Stimulated activated CD8-positive, alpha-beta memory T cell treated with anti-CD3 and anti-CD28 coated beads, Interleukin-15, amount 100 ng/mL, for 1 hour (primary cell): ENCODE measurements around the gene SLC2A14.
"Not testable (repeated sequence)": the region's sequence is repeated elsewhere in the genome, so short reads cannot be mapped to it uniquely, and the experiment has no call there.

Source experiments
- DNase-seq: peaks from one replicate; pipeline ENCODE4 v3.0.0-alpha.2; 2020; ENCODE audit warnings: low read depth

Gene SLC2A14

GRCh38 chr12:7869137-7869536 lies 3.6 kb downstream of the SLC2A14 start:
- DNase-seq: no peak

- no peak for DNase-seq
Measured at GRCh38 chr12:7868391-7868790, 4.3 kb downstream of the SLC2A14 start.

GRCh38 chr12:7864601-7865150 lies 8.0 kb downstream of the SLC2A14 start:
- DNase-seq: no peak

- DNase-seq: not testable (repeated sequence)
Measured at GRCh38 chr12:7862814-7863348, 9.8 kb downstream of the SLC2A14 start.

- not testable (repeated sequence) for DNase-seq
Measured at GRCh38 chr12:7862301-7862700, 10.4 kb downstream of the SLC2A14 start.

GRCh38 chr12:7859552-7859951 lies 13.2 kb downstream of the SLC2A14 start:
- DNase-seq: no peak

GRCh38 chr12:7857971-7858370 lies 14.7 kb downstream of the SLC2A14 start:
- no peak for DNase-seq

- no peak for DNase-seq
Measured at GRCh38 chr12:7856516-7856915, 16.2 kb downstream of the SLC2A14 start.

- no peak for DNase-seq
Measured at GRCh38 chr12:7853557-7853956, 19.2 kb downstream of the SLC2A14 start.

- not testable (repeated sequence) for DNase-seq
Measured at GRCh38 chr12:7851622-7852081, 21.1 kb downstream of the SLC2A14 start.

GRCh38 chr12:7850099-7850498 lies 22.6 kb downstream of the SLC2A14 start:
- not testable (repeated sequence) for DNase-seq

- DNase-seq: not testable (repeated sequence)
Measured at GRCh38 chr12:7848098-7848422, 24.7 kb downstream of the SLC2A14 start.

GRCh38 chr12:7847226-7848097 lies 25.3 kb downstream of the SLC2A14 start:
- not testable (repeated sequence) for DNase-seq

- DNase-seq: no peak
Measured at GRCh38 chr12:7844116-7844515, 28.6 kb downstream of the SLC2A14 start.

- DNase-seq: not testable (repeated sequence)
Measured at GRCh38 chr12:7843583-7843982, 29.1 kb downstream of the SLC2A14 start.

- DNase-seq: not testable (repeated sequence)
Measured at GRCh38 chr12:7843149-7843548, 29.6 kb downstream of the SLC2A14 start.

GRCh38 chr12:7842444-7842843 lies 30.3 kb downstream of the SLC2A14 start:
- not testable (repeated sequence) for DNase-seq

GRCh38 chr12:7839848-7840247 lies 32.9 kb downstream of the SLC2A14 start:
- not testable (repeated sequence) for DNase-seq

- DNase-seq: not testable (repeated sequence)
Measured at GRCh38 chr12:7839226-7839625, 33.5 kb downstream of the SLC2A14 start.

GRCh38 chr12:7837366-7837765 lies 35.3 kb downstream of the SLC2A14 start:
- no peak for DNase-seq

GRCh38 chr12:7835766-7836165 lies 36.9 kb downstream of the SLC2A14 start:
- no peak for DNase-seq

- no peak for DNase-seq
Measured at GRCh38 chr12:7835116-7835515, 37.6 kb downstream of the SLC2A14 start.

GRCh38 chr12:7834701-7835100 lies 38.0 kb downstream of the SLC2A14 start:
- no peak for DNase-seq
